PC-9 (cell line): ENCODE results near the gene ROM1. TPM values are rescaled to one million over a fixed set of nuclear protein-coding genes. Genes with fewer than 3 reads are reported as not detected.

Source experiments
- BruUV-seq: library from RNA; stranded (reverse); fragments of 400-500 nt; replicated peaks from 2 replicates; lab custom pipeline; 2021; lab: Mats Ljungman, UMichigan
- CTCF ChIA-PET: fragments of 300-600 bp; sonication (Branson Sonifier 250); formaldehyde crosslinking; loops from one replicate; lab custom pipeline; 2022; ENCODE audit warnings: antibody characterized with exemption; lab: Charles Lee
- POLR2A ChIA-PET: fragments of 300-600 bp; sonication (Branson Sonifier 250); formaldehyde crosslinking; loops from one replicate; lab custom pipeline; 2022; ENCODE audit warnings: antibody characterized with exemption; ENCODE audit not compliant: unreplicated experiment; lab: Charles Lee
- DNase-seq, 2 experiments: peaks; one replicate each; pipeline versions ENCODE4 v3.0.0 to v3.0.0-alpha.2; 2015 to 2022; ENCODE audit warnings: mixed read lengths in 1 of 2
- H2AFZ ChIP-seq: fragments of 200-600 bp; sonication (generic); 2 replicates; pipeline ENCODE4 v1.8.1; 2017; ENCODE audit warnings: antibody characterized with exemption
- H3F3A ChIP-seq: fragments of 200-600 bp; sonication (generic); 2 replicates; pipeline ENCODE4 v1.8.1; 2017; ENCODE audit warnings: antibody characterized with exemption, mild to moderate bottlenecking, low read depth; ENCODE audit not compliant: insufficient read depth
- H3K27ac ChIP-seq: fragments of 200-600 bp; sonication (generic); 2 replicates; pipeline ENCODE4 v1.6.1; 2016; ENCODE audit warnings: mixed run types
- H3K27me3 ChIP-seq: fragments of 200-600 bp; sonication (generic); 2 replicates; pipeline ENCODE4 v1.6.1; 2016; ENCODE audit warnings: low read depth, mixed run types; ENCODE audit not compliant: insufficient read depth
- H3K36me3 ChIP-seq: fragments of 200-600 bp; sonication (generic); 2 replicates; pipeline ENCODE4 v1.6.1; 2016; ENCODE audit warnings: low read depth, mixed run types
- H3K4me1 ChIP-seq: fragments of 200-600 bp; sonication (generic); replicated peaks from 2 replicates; pipeline ENCODE4 v1.6.1; 2016; ENCODE audit warnings: mixed run types; ENCODE audit not compliant: insufficient read depth
- H3K4me2 ChIP-seq: fragments of 200-600 bp; sonication (generic); 2 replicates; pipeline ENCODE4 v1.6.1; 2017; ENCODE audit warnings: mixed run types
- H3K4me3 ChIP-seq: fragments of 200-600 bp; sonication (generic); 2 replicates; pipeline ENCODE4 v1.6.1; 2016; ENCODE audit warnings: mixed run types
- H3K79me2 ChIP-seq: fragments of 200-600 bp; sonication (generic); 2 replicates; pipeline ENCODE4 v1.6.1; 2017; ENCODE audit warnings: low read depth, mixed run types
- H3K9me2 ChIP-seq: fragments of 200-600 bp; sonication (generic); 2 replicates; pipeline ENCODE4 v1.8.1; 2017; ENCODE audit warnings: mild to moderate bottlenecking; ENCODE audit not compliant: insufficient read depth
- H3K9me3 ChIP-seq: fragments of 200-600 bp; sonication (generic); 2 replicates; pipeline ENCODE4 v1.8.1; 2016; ENCODE audit warnings: low read depth; ENCODE audit not compliant: insufficient read depth
- H4K20me1 ChIP-seq: fragments of 200-600 bp; sonication (generic); 2 replicates; pipeline ENCODE4 v1.8.1; 2017; ENCODE audit not compliant: insufficient read depth
- EZH2 ChIP-seq: fragments of 200-600 bp; sonication (generic); IDR thresholded peaks from 2 replicates; pipeline ENCODE4 v1.8.0; 2017; ENCODE audit warnings: antibody characterized with exemption, low read depth
- intact Hi-C: fragments of 100-400 bp; cut with micrococcal nuclease; formaldehyde crosslinking; loops from one replicate; pipeline ENCODE4 v1.10.0; 2022; ENCODE audit not compliant: unreplicated experiment
- total RNA-seq: library from RNA; stranded (reverse); gene quantifications from 2 replicates; pipeline ENCODE4 v1.2.3, GENCODE V29; 2021
- TF ChIP-seq, protein P1 (sequence below): fragments of 200-600 bp; sonication (generic); conservative IDR thresholded peaks from 2 replicates; pipeline ENCODE4 v1.6.1; 2017; ENCODE audit warnings: mixed run types, antibody characterized with exemption, mild to moderate bottlenecking, moderate library complexity

The ROM1 gene
- total RNA-seq, 1 experiment from 2014 or later: 6.2 TPM

DNA sequence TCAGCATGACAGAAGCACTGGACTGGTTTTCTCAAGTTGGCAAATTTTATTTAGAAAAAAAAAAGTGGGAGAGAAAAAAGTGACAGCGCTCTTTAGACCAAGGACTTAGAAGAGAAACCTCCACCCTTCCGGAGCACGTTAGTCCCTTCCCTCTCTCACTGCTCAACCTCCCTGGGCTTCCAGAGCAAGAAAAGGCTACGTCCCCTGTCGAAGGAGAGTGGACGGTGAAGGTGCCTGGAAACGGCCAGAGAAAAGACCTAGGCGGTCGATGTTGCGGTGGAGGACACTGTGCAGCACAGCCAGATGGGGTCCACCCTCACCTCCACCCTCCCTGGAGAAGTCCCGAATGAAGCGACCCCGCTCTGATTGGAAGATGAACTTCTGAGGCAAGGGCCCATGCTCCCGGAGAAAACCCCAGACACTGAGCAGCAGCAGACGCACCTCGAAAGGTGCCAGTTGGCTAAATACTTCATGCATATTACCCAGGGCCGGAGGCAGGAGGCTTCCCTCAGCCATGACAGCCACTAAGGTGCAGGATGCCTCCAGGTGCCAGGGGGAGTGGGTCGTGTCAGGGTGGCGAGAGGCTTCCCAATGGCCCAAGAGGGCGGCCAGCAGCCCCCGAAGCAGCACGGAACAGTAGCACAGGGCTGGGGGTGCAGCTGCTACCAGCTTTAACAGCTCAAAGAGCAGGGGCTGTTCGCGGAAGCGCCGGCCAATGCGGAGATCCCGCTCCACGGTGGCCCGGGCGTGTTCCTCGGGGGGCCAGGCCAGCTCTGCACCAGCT is 34.0 kb downstream of the ROM1 start:
- Histone ChIP-seq H3F3A (peaks cover 23% of the 10 kb centered on the region), H3K4me3 (no peak overlapping the region; the same call in 1 of the 2 replicates), H3K9me3 (no peaks in the 10 kb centered on the region), H2AFZ (no peak overlapping the region), H3K4me1 (peaks cover 23% of the 10 kb centered on the region), H3K36me3 (peaks cover 21% of the 10 kb centered on the region), H3K4me2 (peak overlapping the region; percentile 37; the same call in 1 of the 2 replicates), H3K27me3 (no peaks in the 10 kb centered on the region), H3K79me2 (peaks cover 61% of the 10 kb centered on the region), H4K20me1 (peaks cover 5% of the 10 kb centered on the region; the same call in 1 of the 2 replicates), H3K27ac (no peak overlapping the region), H3K9me2 (no peaks in the 10 kb centered on the region)
- TF ChIP-seq EZH2: no peak
- TF ChIP-seq, protein P1, sequence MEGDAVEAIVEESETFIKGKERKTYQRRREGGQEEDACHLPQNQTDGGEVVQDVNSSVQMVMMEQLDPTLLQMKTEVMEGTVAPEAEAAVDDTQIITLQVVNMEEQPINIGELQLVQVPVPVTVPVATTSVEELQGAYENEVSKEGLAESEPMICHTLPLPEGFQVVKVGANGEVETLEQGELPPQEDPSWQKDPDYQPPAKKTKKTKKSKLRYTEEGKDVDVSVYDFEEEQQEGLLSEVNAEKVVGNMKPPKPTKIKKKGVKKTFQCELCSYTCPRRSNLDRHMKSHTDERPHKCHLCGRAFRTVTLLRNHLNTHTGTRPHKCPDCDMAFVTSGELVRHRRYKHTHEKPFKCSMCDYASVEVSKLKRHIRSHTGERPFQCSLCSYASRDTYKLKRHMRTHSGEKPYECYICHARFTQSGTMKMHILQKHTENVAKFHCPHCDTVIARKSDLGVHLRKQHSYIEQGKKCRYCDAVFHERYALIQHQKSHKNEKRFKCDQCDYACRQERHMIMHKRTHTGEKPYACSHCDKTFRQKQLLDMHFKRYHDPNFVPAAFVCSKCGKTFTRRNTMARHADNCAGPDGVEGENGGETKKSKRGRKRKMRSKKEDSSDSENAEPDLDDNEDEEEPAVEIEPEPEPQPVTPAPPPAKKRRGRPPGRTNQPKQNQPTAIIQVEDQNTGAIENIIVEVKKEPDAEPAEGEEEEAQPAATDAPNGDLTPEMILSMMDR: no peak
- intact Hi-C loops: loop anchor here (1.0 to 5.0 kb wide), 3 partner anchors 25 to 193 kb away; partner anchors contain the start of genes EML3 and ROM1
- ChIA-PET POLR2A (no interaction called here), CTCF (interaction anchor here (0.5 kb wide), 1 partner anchor 47 kb away, joined by 8 read pairs; no protein-coding TSS in a partner anchor)
- TSS peak; percentile 24 for BruUV-seq
- no peak for DNase-seq

DNA sequence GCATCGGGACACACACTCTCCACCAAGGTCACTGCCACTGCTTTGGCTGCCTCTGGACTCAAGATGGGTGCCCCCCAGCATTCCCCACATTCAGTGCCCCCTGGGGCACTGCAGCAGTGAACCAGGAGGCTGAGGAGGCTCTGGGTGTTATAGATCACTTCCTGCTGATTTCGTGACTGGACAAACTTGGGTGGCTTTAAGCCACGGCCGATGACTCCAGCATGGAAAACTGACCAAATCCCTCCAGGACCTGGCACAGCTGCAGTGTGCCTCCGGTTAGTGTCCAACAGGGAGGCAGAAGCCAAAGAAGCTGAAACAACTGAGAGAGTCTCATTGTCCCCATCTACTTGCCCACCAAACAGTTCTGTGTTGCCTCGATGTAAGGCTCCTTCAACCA is 34.5 kb downstream of the ROM1 start:
- no peaks in the 10 kb centered on the region for H3K27me3 ChIP-seq
- ChIA-PET POLR2A (no interaction called here), CTCF (no interaction called here)
- H3K4me3 ChIP-seq: no peak overlapping the region
- H2AFZ ChIP-seq: no peak overlapping the region
- no peak for DNase-seq
- no TSS peak for BruUV-seq
- TF ChIP-seq, protein P1: no peak
- H3K4me1 ChIP-seq: peaks cover 27% of the 10 kb centered on the region
- H3K79me2 ChIP-seq: peaks cover 61% of the 10 kb centered on the region
- intact Hi-C loops: loop anchor here (5.0 kb wide), 1 partner anchor 35 kb away; the partner anchor contains the start of genes EML3 and ROM1
- H3K9me2 ChIP-seq: no peaks in the 10 kb centered on the region
- H4K20me1 ChIP-seq: peaks cover 5% of the 10 kb centered on the region; the same call in 1 of the 2 replicates
- H3K9me3 ChIP-seq: no peaks in the 10 kb centered on the region
- no peak overlapping the region for H3K4me2 ChIP-seq
- peaks cover 26% of the 10 kb centered on the region for H3F3A ChIP-seq
- H3K27ac ChIP-seq: no peak overlapping the region
- H3K36me3 ChIP-seq: peaks cover 20% of the 10 kb centered on the region

DNA sequence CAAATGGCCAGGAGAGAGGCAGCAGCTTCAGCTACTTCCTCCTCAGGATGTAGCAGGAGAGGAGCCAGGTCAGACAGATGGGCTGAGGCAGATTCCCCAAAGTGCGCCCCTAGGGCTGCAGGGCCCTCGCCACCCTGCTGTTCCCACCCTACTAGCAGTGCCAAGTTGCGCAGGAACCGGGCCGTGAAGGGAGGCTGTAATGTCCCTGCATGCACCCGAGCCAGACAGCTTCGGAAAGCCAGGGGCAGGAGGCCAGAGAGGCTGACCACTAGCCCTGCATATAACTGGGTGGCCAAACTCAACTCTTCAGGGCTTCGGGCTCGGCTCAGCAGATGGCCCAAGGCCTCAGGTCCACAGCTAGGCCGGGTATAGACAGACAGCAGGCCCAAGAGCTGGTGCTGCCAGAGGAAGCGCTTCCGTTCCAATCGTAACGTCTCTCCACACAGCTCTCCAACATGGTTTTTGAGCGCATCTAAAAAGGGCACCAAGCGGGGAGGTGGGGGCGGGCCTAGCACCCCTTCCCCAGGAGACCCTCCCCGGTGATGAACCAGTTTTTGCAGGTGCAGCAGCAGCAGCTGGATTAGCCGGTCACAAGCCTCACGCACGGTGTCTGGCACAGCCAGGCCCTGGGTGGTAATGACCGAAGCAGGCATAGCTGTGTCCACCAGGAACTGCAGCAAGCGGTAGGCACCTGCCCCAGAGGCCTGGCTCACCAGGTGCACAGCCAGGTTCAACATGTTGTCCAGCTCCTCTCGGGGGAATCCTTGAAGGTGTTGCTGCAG is 35.3 kb downstream of the ROM1 start:
- no peak overlapping the region for H3K4me3 ChIP-seq
- intact Hi-C loops: loop anchor here (5.0 kb wide), 1 partner anchor 36 kb away; the partner anchor contains the start of genes EML3 and ROM1
- no peak for DNase-seq
- peaks cover 5% of the 10 kb centered on the region; the same call in 1 of the 2 replicates for H4K20me1 ChIP-seq
- H3K9me3 ChIP-seq: no peaks in the 10 kb centered on the region
- peaks cover 59% of the 10 kb centered on the region for H3K79me2 ChIP-seq
- peaks cover 22% of the 10 kb centered on the region for H3F3A ChIP-seq
- H3K4me2 ChIP-seq: no peak overlapping the region
- ChIA-PET CTCF (no interaction called here), POLR2A (no interaction called here)
- no peaks in the 10 kb centered on the region for H3K27me3 ChIP-seq
- no peak overlapping the region for H2AFZ ChIP-seq
- BruUV-seq: no TSS peak
- no peak overlapping the region for H3K27ac ChIP-seq
- peaks cover 12% of the 10 kb centered on the region for H3K36me3 ChIP-seq
- TF ChIP-seq EZH2: no peak
- TF ChIP-seq, protein P1: no peak
- H3K4me1 ChIP-seq: peaks cover 27% of the 10 kb centered on the region
- no peaks in the 10 kb centered on the region for H3K9me2 ChIP-seq
